ENCODE measurements around the gene DIP2C. TPM values are rescaled to one million over a fixed set of nuclear protein-coding genes. Genes with fewer than 3 reads are reported as not detected.
"Not testable (repeated sequence)": the region's sequence is repeated elsewhere in the genome, so short reads cannot be mapped to it uniquely, and the experiment has no call there.

DIP2C gene
- total RNA-seq, 1 donor, result 1.7 TPM

GRCh38 chr10:605632-606325 lies 83.7 kb downstream of the DIP2C start:
- H3K4me3 ChIP-seq (ENCODE audit: low read length), result no peak overlapping the region
- no peaks in the 10 kb centered on the region for H3K4me1 ChIP-seq (ENCODE audit: insufficient read depth, low read length)
- no peaks in the 10 kb centered on the region for H3K9me3 ChIP-seq (ENCODE audit: low read depth, low read length)
- no peaks in the 10 kb centered on the region for H3K27me3 ChIP-seq (ENCODE audit: insufficient read depth, low read length)

GRCh38 chr10:604716-605631 lies 84.5 kb downstream of the DIP2C start:
- Histone ChIP-seq H3K9me3 (ENCODE audit: low read depth, low read length) (no peaks in the 10 kb centered on the region), H3K4me3 (ENCODE audit: low read length) (no peak overlapping the region), H3K4me1 (ENCODE audit: insufficient read depth, low read length) (no peaks in the 10 kb centered on the region), H3K27me3 (ENCODE audit: insufficient read depth, low read length) (no peaks in the 10 kb centered on the region)

- H3K27me3 ChIP-seq (ENCODE audit: insufficient read depth, low read length), result no peaks in the 10 kb centered on the region
- no peaks in the 10 kb centered on the region for H3K9me3 ChIP-seq (ENCODE audit: low read depth, low read length)
- no peaks in the 10 kb centered on the region for H3K4me1 ChIP-seq (ENCODE audit: insufficient read depth, low read length)
- no peak overlapping the region for H3K4me3 ChIP-seq (ENCODE audit: low read length)
Observed at GRCh38 chr10:603745-604144, 85.7 kb downstream of the DIP2C start.

GRCh38 chr10:602391-603005 lies 87.0 kb downstream of the DIP2C start:
- Histone ChIP-seq H3K9me3 (ENCODE audit: low read depth, low read length) (no peaks in the 10 kb centered on the region), H3K4me3 (ENCODE audit: low read length) (no peak overlapping the region), H3K27me3 (ENCODE audit: insufficient read depth, low read length) (no peaks in the 10 kb centered on the region), H3K4me1 (ENCODE audit: insufficient read depth, low read length) (no peaks in the 10 kb centered on the region)

- Histone ChIP-seq H3K4me3 (ENCODE audit: low read length) (no peak overlapping the region), H3K4me1 (ENCODE audit: insufficient read depth, low read length) (no peaks in the 10 kb centered on the region), H3K9me3 (ENCODE audit: low read depth, low read length) (no peaks in the 10 kb centered on the region), H3K27me3 (ENCODE audit: insufficient read depth, low read length) (no peaks in the 10 kb centered on the region)
Observed at GRCh38 chr10:601660-601963, 87.9 kb downstream of the DIP2C start.

- no peaks in the 10 kb centered on the region for H3K27me3 ChIP-seq (ENCODE audit: insufficient read depth, low read length)
- no peak overlapping the region for H3K4me3 ChIP-seq (ENCODE audit: low read length)
- no peaks in the 10 kb centered on the region for H3K4me1 ChIP-seq (ENCODE audit: insufficient read depth, low read length)
- H3K9me3 ChIP-seq (ENCODE audit: low read depth, low read length), result no peaks in the 10 kb centered on the region
Observed at GRCh38 chr10:600876-601659, 88.4 kb downstream of the DIP2C start.

- Histone ChIP-seq H3K9me3 (ENCODE audit: low read depth, low read length) (no peaks in the 10 kb centered on the region), H3K4me3 (ENCODE audit: low read length) (no peak overlapping the region), H3K4me1 (ENCODE audit: insufficient read depth, low read length) (no peaks in the 10 kb centered on the region), H3K27me3 (ENCODE audit: insufficient read depth, low read length) (no peaks in the 10 kb centered on the region)
Observed at GRCh38 chr10:600234-600633, 89.2 kb downstream of the DIP2C start.

- no peak overlapping the region for H3K4me3 ChIP-seq (ENCODE audit: low read length)
- H3K4me1 ChIP-seq (ENCODE audit: insufficient read depth, low read length), result no peaks in the 10 kb centered on the region
- H3K27me3 ChIP-seq (ENCODE audit: insufficient read depth, low read length), result no peaks in the 10 kb centered on the region
- H3K9me3 ChIP-seq (ENCODE audit: low read depth, low read length), result no peaks in the 10 kb centered on the region
Observed at GRCh38 chr10:599767-600166, 89.7 kb downstream of the DIP2C start.

- no peaks in the 10 kb centered on the region for H3K27me3 ChIP-seq (ENCODE audit: insufficient read depth, low read length)
- H3K4me3 ChIP-seq (ENCODE audit: low read length), result no peak overlapping the region
- no peaks in the 10 kb centered on the region for H3K4me1 ChIP-seq (ENCODE audit: insufficient read depth, low read length)
- no peaks in the 10 kb centered on the region for H3K9me3 ChIP-seq (ENCODE audit: low read depth, low read length)
Observed at GRCh38 chr10:598415-599170, 90.9 kb downstream of the DIP2C start.

- H3K27me3 ChIP-seq (ENCODE audit: insufficient read depth, low read length), result no peaks in the 10 kb centered on the region
- H3K4me1 ChIP-seq (ENCODE audit: insufficient read depth, low read length), result no peaks in the 10 kb centered on the region
- H3K9me3 ChIP-seq (ENCODE audit: low read depth, low read length), result no peaks in the 10 kb centered on the region
- no peak overlapping the region for H3K4me3 ChIP-seq (ENCODE audit: low read length)
Observed at GRCh38 chr10:597976-598375, 91.5 kb downstream of the DIP2C start.

- Histone ChIP-seq H3K4me3 (ENCODE audit: low read length) (no peak overlapping the region), H3K27me3 (ENCODE audit: insufficient read depth, low read length) (no peaks in the 10 kb centered on the region), H3K9me3 (ENCODE audit: low read depth, low read length) (no peaks in the 10 kb centered on the region), H3K4me1 (ENCODE audit: insufficient read depth, low read length) (no peaks in the 10 kb centered on the region)
Observed at GRCh38 chr10:596725-597345, 92.6 kb downstream of the DIP2C start.

GRCh38 chr10:596131-596530 lies 93.3 kb downstream of the DIP2C start:
- not testable (repeated sequence) for H3K4me3 ChIP-seq (ENCODE audit: low read length); H3K27me3 ChIP-seq (ENCODE audit: insufficient read depth, low read length); H3K9me3 ChIP-seq (ENCODE audit: low read depth, low read length); H3K4me1 ChIP-seq (ENCODE audit: insufficient read depth, low read length)

GRCh38 chr10:595473-595872 lies 94.0 kb downstream of the DIP2C start:
- Histone ChIP-seq H3K4me1 (ENCODE audit: insufficient read depth, low read length) (no peaks in the 10 kb centered on the region), H3K27me3 (ENCODE audit: insufficient read depth, low read length) (no peaks in the 10 kb centered on the region), H3K9me3 (ENCODE audit: low read depth, low read length) (no peaks in the 10 kb centered on the region), H3K4me3 (ENCODE audit: low read length) (no peak overlapping the region)
